Caco-2 (cell line): ENCODE data around the gene DCAF17. TPM values are rescaled to one million over a fixed set of nuclear protein-coding genes. Genes with fewer than 3 reads are reported as not detected.

Source experiments
- BruUV-seq: library from RNA; stranded (reverse); fragments of 400-500 nt; replicated peaks from 2 replicates; lab custom pipeline; 2021; lab: Mats Ljungman, UMichigan
- CTCF ChIA-PET: fragments of 300-600 bp; sonication (Branson Sonifier 250); formaldehyde crosslinking; loops from one replicate; lab custom pipeline; 2022; ENCODE audit warnings: antibody characterized with exemption; lab: Charles Lee
- POLR2A ChIA-PET: fragments of 300-600 bp; sonication (Branson Sonifier 250); formaldehyde crosslinking; loops from one replicate; lab custom pipeline; 2022; ENCODE audit warnings: antibody characterized with exemption; lab: Charles Lee
- DNase-seq, 2 experiments: peaks; one replicate each; pipeline versions ENCODE4 v3.0.0 to v3.0.0-alpha.2; 2020 to 2022
- H3K27me3 ChIP-seq: replicated peaks from 2 replicates; pipeline ENCODE4 v1.6.0; 2011; ENCODE audit warnings: low read length; ENCODE audit not compliant: control insufficient read depth, insufficient read depth
- H3K36me3 ChIP-seq: 2 replicates; pipeline ENCODE4 v1.5.1; 2011; ENCODE audit warnings: low read length; ENCODE audit not compliant: control insufficient read depth, insufficient read depth
- H3K4me1 ChIP-seq: fragments of 250-450 bp; sonication (Bioruptor Pico); 2 replicates; pipeline ENCODE4 v1.5.1; 2020; ENCODE audit warnings: mild to moderate bottlenecking
- H3K4me3 ChIP-seq: 2 replicates; pipeline ENCODE4 v1.5.1; 2011; ENCODE audit warnings: low read depth, mild to moderate bottlenecking, control low read depth, low read length
- H3K9me3 ChIP-seq: fragments of 250-450 bp; sonication (Bioruptor Pico); 2 replicates; pipeline ENCODE4 v1.5.1; 2020; ENCODE audit warnings: mild to moderate bottlenecking, moderate library complexity
- H3K27ac Mint-ChIP-seq: one replicate; pipeline ENCODE4 v1.8.0; 2022; ENCODE audit warnings: mixed read lengths; ENCODE audit not compliant: unreplicated experiment
- H3K27me3 Mint-ChIP-seq: one replicate; pipeline ENCODE4 v1.8.0; 2022; ENCODE audit warnings: mixed read lengths; ENCODE audit not compliant: insufficient read depth, unreplicated experiment
- H3K36me3 Mint-ChIP-seq: one replicate; pipeline ENCODE4 v1.8.0; 2022; ENCODE audit warnings: mild to moderate bottlenecking, mixed read lengths; ENCODE audit not compliant: insufficient read depth, unreplicated experiment
- H3K4me1 Mint-ChIP-seq: one replicate; pipeline ENCODE4 v1.8.0; 2022; ENCODE audit warnings: low read depth, mixed read lengths; ENCODE audit not compliant: unreplicated experiment
- H3K4me3 Mint-ChIP-seq: one replicate; pipeline ENCODE4 v1.8.0; 2022; ENCODE audit warnings: mild to moderate bottlenecking, moderate library complexity, mixed read lengths; ENCODE audit not compliant: unreplicated experiment
- H3K9me3 Mint-ChIP-seq: one replicate; pipeline ENCODE4 v1.8.0; 2022; ENCODE audit warnings: mixed read lengths; ENCODE audit not compliant: unreplicated experiment
- CTCF ChIP-seq, 2 experiments: fragments of 200-600 bp in 1 of 2; IDR thresholded peaks; 1 replicate in 1 of 2; 2 replicates in 1 of 2; pipeline versions ENCODE4 v1.5.1 to v1.8.0; 2011 to 2022; ENCODE audit warnings: antibody characterized with exemption in 1 of 2, control low read depth in 1 of 2, inconsistent platforms in 1 of 2, low read depth in 1 of 2, low read length in 1 of 2, mild to moderate bottlenecking in 1 of 2, moderate library complexity in 1 of 2; ENCODE audit not compliant: insufficient read depth in 1 of 2, severe bottlenecking in 1 of 2, unreplicated experiment in 1 of 2
- intact Hi-C: fragments of 100-400 bp; cut with micrococcal nuclease; formaldehyde crosslinking; loops from one replicate; pipeline ENCODE4 v1.10.0; 2022; ENCODE audit not compliant: unreplicated experiment
- total RNA-seq: library from RNA; stranded (reverse); gene quantifications from 2 replicates; pipeline ENCODE4 v1.2.3, GENCODE V29; 2022

DCAF17 gene
- total RNA-seq, 1 experiment from 2014 or later: 22.7 TPM

- H3K4me3 Mint-ChIP-seq: no peak overlapping the region
- intact Hi-C loops: no loop called here
- no TSS peak for BruUV-seq
- POLR2A ChIA-PET: no interaction called here
- no peaks in the 10 kb centered on the region for H3K9me3 Mint-ChIP-seq
- H3K36me3 ChIP-seq: peaks cover 1% of the 10 kb centered on the region
- no peaks in the 10 kb centered on the region for H3K27me3 ChIP-seq
- no peak overlapping the region for H3K27ac Mint-ChIP-seq
- H3K27me3 Mint-ChIP-seq: no peaks in the 10 kb centered on the region
- DNase-seq: no peak
- TF ChIP-seq CTCF (IDR thresholded peaks at IDR 0.05; ENCODE audit: insufficient read depth in 1 of 2, low read depth in 1 of 2, low read length in 1 of 2, severe bottlenecking in 1 of 2, unreplicated experiment in 1 of 2): no peak
- peaks cover 13% of the 10 kb centered on the region; the same call in 1 of the 2 replicates for H3K4me1 ChIP-seq
- CTCF ChIA-PET: no interaction called here
- peaks cover 15% of the 10 kb centered on the region for H3K36me3 Mint-ChIP-seq
- H3K4me3 ChIP-seq: no peak overlapping the region
- H3K4me1 Mint-ChIP-seq: peaks cover 18% of the 10 kb centered on the region
- H3K9me3 ChIP-seq: no peaks in the 10 kb centered on the region
These were observed 44.3 kb downstream of the DCAF17 start for GRCh38 chr2:171478345-171478744.

- intact Hi-C loops: no loop called here
- Mint-ChIP-seq H3K4me3 (no peak overlapping the region), H3K27me3 (no peaks in the 10 kb centered on the region), H3K9me3 (no peaks in the 10 kb centered on the region), H3K27ac (no peak overlapping the region), H3K36me3 (peaks cover 14% of the 10 kb centered on the region), H3K4me1 (peaks cover 18% of the 10 kb centered on the region)
- TF ChIP-seq CTCF (IDR thresholded peaks at IDR 0.05; ENCODE audit: insufficient read depth in 1 of 2, low read depth in 1 of 2, low read length in 1 of 2, severe bottlenecking in 1 of 2, unreplicated experiment in 1 of 2): no peak
- no peaks in the 10 kb centered on the region for H3K9me3 ChIP-seq
- POLR2A ChIA-PET: no interaction called here
- no TSS peak for BruUV-seq
- H3K36me3 ChIP-seq: peaks cover 1% of the 10 kb centered on the region
- peaks cover 13% of the 10 kb centered on the region; the same call in 1 of the 2 replicates for H3K4me1 ChIP-seq
- H3K27me3 ChIP-seq: no peaks in the 10 kb centered on the region
- CTCF ChIA-PET: no interaction called here
- no peak overlapping the region for H3K4me3 ChIP-seq
- DNase-seq: no peak
These were observed 45.3 kb downstream of the DCAF17 start for GRCh38 chr2:171479154-171479814.

- no peaks in the 10 kb centered on the region for H3K9me3 Mint-ChIP-seq
- POLR2A ChIA-PET: no interaction called here
These were observed 46.9 kb downstream of the DCAF17 start for GRCh38 chr2:171480908-171481307.

More at GRCh38 chr2:171480908-171481307, 46.9 kb downstream of the DCAF17 start:
- TF ChIP-seq CTCF (IDR thresholded peaks at IDR 0.05; ENCODE audit: insufficient read depth in 1 of 2, low read depth in 1 of 2, low read length in 1 of 2, severe bottlenecking in 1 of 2, unreplicated experiment in 1 of 2): no peak
- no peak for DNase-seq
- peaks cover 18% of the 10 kb centered on the region for H3K4me1 Mint-ChIP-seq
- H3K27ac Mint-ChIP-seq: peak overlapping the region; percentile 12
- intact Hi-C loops: no loop called here
- peaks cover 1% of the 10 kb centered on the region for H3K36me3 ChIP-seq
- peaks cover 9% of the 10 kb centered on the region for H3K36me3 Mint-ChIP-seq
- CTCF ChIA-PET: no interaction called here
- no peaks in the 10 kb centered on the region for H3K27me3 Mint-ChIP-seq
- H3K9me3 ChIP-seq: no peaks in the 10 kb centered on the region
- no peak overlapping the region for H3K4me3 Mint-ChIP-seq
- no TSS peak for BruUV-seq
- peaks cover 13% of the 10 kb centered on the region; the same call in 1 of the 2 replicates for H3K4me1 ChIP-seq
- no peaks in the 10 kb centered on the region for H3K27me3 ChIP-seq
- no peak overlapping the region for H3K4me3 ChIP-seq
